GM12873 (cell line): ENCODE measurements around the gene INSRR.

Source experiments
- CTCF ChIP-seq: IDR thresholded peaks from 2 replicates; pipeline ENCODE4 v1.5.1; 2012; ENCODE audit warnings: low read depth, mild to moderate bottlenecking, moderate library complexity, low read length, control low read depth; ENCODE audit not compliant: insufficient read depth; ENCODE audit errors: missing control alignments

INSRR gene

GRCh38 chr1:156795374-156795733 is 63.6 kb downstream of the INSRR start:
- TF ChIP-seq CTCF = no peak

- TF ChIP-seq CTCF = no peak
Observed at GRCh38 chr1:156794506-156795373, 64.2 kb downstream of the INSRR start.
